Left lobe of liver (tissue), 2 donors: Measurements from ENCODE around the gene NEK5. TPM values are rescaled to one million over a fixed set of nuclear protein-coding genes. Genes with fewer than 3 reads are reported as not detected.
"Not testable (repeated sequence)": the region's sequence is repeated elsewhere in the genome, so short reads cannot be mapped to it uniquely, and the experiment has no call there.

Experiments used
- ATAC-seq: fragments of 200-7000 bp; cut with Tn5 transposase; one replicate; pipeline ENCODE4 v1.9.1; 2020; ENCODE audit warnings: mild to moderate bottlenecking, moderate library complexity
- DNase-seq: peaks from one replicate; pipeline ENCODE4 v3.0.0-alpha.2; 2020; ENCODE audit warnings: low spot score
- total RNA-seq: library from RNA; stranded (reverse); gene quantifications from one replicate; pipeline ENCODE4 v1.2.1, GENCODE V29; 2021
- donor health status: DM: no; HTN: no; CAD: no; lungs with moderate emphysema.
- donor health status: DM: no; HTN: yes; CAD: no.

Gene NEK5
- total RNA-seq, 1 donor from 2014 or later, result 0.05 TPM

DNA sequence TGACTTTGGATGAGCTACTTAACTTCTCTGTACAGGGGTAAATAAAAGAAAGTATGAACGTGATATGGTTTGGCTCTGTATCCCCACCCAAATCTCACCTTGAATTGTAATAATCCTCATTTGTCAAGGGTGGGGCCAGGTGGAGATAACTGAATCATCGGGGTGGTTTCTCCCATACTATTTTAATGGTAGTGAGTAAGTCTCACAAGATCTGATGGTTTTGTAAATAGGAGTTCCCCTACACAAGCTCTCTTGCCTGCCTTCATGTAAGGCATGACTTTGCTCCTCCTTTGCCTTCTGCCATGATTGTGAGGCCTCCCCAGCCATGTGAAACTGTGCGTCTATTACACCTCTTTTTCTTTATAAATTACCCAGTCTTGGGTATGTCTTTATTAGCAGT, 43.9 kb downstream of the NEK5 start:
- ATAC-seq, DNase-seq: not testable (repeated sequence)

DNA sequence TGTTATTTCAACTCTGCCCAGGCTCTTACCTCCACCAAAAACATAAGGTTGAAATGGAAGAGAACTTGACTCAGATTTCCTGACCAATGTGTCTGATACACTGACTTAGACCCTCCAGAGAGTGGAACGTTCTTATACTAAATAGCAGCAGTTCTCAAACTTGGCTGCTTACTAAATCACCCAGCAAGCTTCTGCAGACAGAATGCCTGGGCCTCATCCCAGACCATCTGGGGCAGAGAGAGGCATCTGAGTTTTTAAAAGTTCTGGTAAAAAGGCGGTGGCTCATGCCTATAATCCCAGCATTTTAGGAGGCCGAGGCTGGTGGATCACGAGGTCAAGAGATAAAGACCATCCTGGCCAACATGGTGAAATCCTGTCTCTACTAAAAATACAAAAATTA, 46.3 kb downstream of the NEK5 start:
- no peak for ATAC-seq
- DNase-seq, result no peak

DNA sequence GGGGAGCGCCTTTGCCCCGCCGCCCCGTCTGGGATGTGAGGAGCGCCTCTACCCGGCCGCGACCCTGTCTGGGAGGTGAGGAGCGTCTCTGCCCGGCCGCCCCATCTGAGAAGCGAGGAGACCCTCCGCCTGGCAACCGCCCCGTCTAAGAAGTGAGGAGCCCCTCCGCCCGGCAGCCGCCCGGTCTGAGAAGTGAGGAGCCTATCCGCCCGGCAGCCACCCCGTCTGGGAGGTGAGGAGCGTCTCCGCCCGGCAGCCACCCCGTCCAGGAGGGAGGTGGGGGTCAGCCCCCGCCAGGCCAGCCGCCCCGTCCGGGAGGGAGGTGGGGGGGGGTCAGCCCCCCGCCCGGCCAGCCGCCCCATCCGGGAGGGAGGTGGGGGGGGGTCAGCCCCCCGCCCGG, 49.0 kb downstream of the NEK5 start:
- ATAC-seq, DNase-seq: not testable (repeated sequence)

DNA sequence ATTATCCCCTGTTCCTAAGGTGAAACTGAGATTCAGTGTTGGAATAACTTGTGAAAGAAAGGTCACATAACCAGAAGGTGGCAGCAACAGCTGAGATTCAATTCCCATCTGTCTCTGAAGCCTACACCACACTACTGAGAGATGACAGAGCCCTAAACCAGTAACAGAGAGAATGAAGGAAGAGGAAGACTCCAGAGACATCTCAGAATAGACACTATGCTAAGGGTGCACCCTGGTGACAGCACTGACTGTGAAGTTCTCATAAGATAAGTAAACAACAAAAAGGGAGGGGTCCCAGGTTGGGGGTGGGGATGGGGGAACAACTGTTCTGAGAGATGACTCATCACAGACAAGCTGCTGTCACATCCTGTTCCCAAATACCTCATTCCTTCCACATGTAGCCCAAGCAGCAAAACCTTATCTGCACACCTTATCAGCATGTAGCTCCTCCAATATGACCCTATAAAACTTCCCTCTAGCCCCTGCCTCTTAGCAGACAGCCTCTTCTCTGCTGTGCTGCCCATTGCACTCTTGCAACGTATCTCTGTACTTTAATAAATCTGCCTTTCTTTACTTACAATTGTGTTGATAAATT, 57.8 kb downstream of the NEK5 start:
- DNase-seq (no peak), ATAC-seq (peak; percentile 92)

DNA sequence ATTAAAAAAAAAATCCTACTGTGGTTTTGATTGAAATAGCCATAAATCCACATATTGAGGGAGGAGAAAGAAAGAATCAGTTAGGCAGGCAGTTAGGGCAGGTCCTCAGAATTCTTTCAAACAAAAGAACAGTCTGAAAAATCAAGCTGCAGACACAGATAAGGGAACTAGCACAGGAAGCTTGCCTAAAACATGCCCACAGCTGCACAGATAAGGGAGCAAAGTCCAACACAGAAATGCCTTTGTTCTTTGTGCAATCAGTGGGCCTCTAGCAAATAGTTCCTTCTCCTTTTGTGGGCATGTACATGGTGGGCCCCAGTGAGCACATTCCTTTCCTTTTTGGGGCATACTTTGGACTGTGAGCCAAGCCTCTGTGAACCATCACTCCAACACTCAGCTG, 61.6 kb downstream of the NEK5 start:
- no peak for DNase-seq
- ATAC-seq, result no peak

DNA sequence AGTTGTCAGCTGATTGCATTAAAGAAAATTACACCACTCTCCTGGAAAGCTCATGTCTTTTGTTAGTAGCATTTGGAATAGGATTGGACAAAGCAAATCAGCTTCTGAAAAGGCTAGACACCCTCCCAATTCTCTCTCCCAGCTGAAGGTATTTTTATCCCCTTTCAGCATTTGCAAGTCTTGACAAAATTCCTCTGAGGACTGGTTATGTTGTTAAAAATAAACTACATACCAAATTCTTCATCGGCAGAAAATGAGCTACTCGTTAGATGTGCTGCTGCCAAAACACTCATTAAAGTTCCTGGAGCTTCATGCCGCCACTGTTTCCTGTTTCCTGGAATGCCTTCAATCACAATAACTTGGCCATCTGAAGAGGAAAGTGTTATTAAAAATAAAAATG, 67.3 kb downstream of the NEK5 start:
- no peak for ATAC-seq

DNA sequence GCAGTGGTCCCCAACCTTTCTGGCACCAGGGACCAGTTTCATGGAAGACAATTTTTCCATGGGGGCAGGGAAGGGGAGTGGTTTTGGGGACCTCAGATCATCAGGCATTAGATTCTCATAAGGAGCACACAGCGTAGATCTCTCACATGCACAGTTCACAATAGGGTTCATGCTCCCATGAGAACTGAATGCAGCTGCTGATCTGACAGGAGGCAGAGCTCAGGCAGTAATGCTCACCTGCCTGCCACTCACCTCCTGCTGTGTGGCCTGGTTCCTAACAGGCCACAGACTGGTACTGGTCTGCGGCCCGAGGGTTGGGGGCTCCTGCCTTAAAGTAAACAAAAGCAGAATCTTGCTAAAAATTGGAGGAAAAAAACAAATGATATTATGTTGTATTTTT, 67.8 kb downstream of the NEK5 start:
- not testable (repeated sequence) for DNase-seq, ATAC-seq

More for the DNA sequence above, 67.3 kb downstream of the NEK5 start:
- DNase-seq, result no peak

DNA sequence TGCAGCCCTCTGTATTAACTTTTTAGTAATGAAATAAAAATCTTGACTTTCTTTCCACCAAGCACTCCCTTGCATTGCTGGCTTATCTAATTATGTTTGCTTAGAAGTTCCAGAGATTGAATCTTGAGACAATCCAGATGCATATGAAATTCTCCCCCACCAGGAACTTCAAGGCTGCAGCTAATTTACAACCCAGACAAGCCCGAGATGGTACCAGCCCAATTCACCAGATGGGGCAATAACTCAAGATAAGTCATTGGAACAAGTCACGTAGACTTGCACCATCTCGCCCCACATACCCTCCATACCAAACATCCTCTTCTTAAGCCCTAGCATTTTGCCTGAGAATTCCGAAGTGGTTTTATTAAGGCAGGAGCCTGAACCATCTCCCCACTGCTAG, 75.4 kb downstream of the NEK5 start:
- ATAC-seq, result no peak
- no peak for DNase-seq

DNA sequence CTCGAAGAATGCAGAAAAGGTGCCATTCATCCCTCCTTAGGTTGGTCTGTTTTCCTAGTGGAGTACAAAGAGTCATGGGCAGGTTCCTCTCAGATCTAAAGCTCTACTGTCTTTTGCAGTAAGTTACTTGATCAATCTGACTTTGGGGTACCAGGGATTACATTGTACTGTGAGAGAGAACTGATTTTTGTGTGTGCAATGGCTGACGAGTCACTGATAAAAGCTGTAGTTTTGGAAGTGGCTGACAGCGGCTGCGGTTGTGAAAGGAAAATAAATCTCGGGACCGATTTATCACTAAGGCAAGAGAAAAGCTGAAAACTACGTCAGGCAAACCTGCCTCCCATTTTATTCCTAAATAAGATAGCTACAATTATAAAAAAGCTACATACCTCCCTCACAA, 77.5 kb downstream of the NEK5 start:
- DNase-seq, result no peak
- ATAC-seq, result no peak

DNA sequence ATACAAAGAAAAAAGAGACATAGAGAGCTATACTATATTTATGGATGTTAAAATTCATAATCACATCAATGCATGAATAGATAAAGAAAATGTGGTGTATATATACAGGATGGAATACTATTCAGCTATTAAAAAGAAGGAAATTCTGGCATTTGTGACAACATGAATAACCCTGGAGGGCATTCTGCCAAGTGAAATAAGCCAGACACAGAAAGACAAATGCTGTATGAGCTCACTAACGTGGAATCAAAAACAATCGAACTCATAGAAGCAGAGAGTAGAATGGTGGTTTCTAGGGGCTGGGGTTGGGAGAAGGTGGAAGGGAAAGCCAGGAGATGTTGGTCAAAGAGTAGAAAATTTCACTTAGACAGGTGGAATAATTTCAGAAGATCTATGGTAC, 80.4 kb downstream of the NEK5 start:
- ATAC-seq, result no peak
- no peak for DNase-seq

DNA sequence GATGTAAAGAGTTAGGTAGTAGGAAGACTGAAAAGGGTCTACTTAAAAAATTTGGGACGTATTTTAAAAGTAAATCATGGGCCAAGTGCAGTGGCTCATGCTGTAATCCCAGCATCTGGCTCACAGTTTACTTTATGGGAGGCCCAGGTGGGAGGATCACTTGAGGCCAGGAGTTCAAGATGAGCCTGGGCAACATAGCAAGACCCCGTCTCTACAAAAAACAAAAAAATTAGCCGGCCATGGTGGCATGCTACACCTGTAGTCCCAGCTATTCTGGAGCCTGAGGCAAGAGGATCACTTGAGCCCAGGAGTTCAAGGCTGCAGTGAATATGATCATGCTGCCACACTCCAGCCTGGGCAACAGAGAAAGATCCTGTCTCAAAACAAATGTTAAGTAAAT, 81.4 kb downstream of the NEK5 start:
- DNase-seq, result no peak
- no peak for ATAC-seq

DNA sequence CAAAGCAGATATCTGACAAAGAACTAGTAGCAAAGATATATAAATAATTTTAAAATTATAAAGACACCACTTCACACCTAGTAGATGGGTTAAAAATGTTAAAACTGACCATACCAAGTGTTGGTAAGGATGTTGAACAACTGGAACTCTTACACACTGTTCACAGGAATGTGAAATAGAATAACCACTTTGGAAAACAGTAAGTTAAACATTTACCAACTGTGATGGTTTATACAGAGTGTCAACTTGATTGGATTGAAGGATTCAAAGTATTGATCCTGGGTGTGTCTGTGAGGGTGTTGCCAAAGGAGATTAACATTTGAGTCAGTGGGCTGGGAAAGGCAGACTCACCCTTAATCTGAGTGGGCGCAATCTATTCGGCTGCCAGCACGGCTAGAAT, 85.2 kb downstream of the NEK5 start:
- no peak for DNase-seq
- ATAC-seq, result no peak

DNA sequence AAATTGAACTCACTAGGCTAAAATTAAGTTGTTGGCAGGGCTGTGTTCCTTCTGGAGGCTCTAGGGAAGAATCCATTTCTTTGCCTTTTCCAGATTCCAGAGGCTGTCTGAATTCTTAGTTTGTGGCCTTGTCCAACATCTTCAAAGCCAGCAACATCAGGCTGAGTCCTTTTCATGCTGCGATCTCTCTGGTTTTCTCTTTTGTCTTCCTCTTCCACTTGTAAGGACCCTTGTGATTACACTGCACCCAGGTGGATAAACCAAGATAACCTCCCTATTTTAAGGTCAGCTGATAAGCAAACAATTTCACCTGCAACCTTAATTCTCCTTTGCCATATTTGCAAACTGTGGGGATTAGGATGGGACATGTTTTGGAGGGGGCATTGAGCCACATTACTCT, 92.8 kb downstream of the NEK5 start:
- no peak for ATAC-seq
- no peak for DNase-seq

DNA sequence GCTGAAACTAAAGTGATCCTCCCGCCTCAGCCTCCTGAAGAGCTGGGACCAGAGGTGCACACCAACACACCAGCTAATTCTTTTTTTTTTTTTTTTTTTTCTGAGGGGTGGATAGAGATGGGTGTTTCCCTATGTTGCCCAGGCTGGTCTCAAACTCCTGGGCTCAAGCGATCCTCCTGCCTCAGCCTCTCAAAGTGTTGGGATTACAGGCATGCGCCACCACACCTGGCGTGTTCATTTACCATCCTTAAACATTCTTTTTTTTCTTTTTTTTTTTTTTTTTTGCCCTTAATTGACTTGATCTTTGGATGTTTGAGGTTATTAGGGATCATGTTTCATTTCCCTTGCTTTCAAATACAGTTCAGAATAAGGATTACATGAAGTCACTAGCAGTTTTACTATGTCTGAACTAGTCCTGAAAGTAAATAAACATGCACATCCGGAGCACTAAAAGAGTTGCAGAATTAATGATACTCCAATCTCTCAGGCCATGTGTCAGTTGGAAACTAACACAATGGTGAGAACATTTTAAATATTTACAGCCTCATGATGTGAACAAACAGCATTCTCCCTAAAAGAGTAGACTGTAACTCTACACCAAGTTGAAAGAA, 94.2 kb downstream of the NEK5 start:
- no peak for DNase-seq
- ATAC-seq, result no peak

DNA sequence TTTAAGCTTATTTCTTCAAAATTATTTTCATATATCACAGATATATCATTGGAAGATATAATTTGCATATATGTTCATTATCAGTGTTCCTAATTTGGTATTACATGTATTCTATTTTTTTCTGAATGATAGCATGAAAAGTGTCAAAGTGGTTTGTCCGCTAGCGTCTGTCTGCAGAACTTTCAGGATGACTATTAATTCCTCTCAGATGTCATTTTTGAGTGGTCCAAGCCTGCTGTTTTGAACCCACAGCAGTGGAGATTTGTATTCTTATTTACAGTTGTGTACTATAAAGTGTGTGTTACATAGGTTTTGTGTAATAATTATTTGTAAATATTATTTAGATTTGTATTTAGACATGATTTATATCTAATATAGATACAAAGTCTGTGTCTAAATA, 95.8 kb downstream of the NEK5 start:
- DNase-seq, result no peak
- ATAC-seq, result no peak

DNA sequence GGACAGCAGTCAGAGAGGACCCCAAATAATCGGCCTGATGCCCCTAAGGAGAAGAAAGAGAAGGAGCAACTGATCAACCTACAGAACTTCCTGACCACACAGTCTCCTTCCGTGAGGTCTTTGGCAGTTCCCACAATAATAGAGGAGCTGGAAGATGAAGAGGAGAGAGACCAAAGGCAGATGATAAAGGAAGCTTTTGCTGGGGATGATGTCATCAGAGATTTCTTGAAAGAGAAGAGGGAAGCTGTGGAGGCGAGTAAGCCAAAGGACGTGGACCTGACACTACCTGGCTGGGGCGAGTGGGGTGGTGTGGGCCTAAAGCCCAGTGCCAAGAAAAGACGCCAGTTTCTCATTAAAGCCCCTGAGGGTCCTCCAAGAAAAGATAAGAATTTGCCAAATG, 98.5 kb downstream of the NEK5 start:
- not testable (repeated sequence) for ATAC-seq, DNase-seq

DNA sequence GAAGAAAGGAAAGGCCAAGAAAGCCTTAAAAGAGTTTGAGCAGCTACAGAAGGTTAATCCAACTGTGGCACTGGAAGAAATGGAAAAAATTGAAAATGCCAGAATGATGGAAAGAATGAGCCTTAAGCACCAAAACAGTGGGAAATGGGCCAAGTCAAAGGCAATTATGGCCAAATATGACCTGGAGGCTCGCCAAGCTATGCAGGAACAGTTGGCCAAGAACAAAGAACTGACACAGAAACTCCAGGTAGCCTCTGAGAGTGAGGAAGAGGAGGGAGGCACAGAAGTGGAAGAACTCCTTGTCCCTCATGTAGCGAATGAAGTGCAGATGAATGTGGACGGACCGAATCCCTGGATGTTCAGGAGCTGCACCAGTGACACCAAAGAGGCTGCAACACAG, 99.3 kb downstream of the NEK5 start:
- no peak for ATAC-seq

DNA sequence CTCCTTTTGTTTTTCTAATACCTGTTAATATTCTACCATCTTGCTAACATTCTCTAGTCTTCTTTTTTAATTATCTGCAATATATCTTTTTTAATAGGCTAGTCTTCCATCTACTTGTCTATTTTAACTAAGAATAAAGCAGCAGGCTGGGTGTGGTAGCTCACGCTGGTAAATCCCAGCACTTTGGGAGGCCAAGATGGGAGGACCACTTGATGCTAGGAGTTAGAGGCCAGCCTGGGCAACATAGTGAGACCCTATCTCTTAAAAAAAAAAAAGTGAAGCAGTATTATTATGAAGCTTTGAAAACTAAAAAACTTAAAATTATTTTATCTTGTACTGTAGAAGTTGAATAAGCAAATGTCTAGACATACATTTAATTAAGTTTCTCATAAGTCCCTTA, 101.0 kb downstream of the NEK5 start:
- no peak for ATAC-seq

More for the DNA sequence above, 99.3 kb downstream of the NEK5 start:
- no peak for DNase-seq

DNA sequence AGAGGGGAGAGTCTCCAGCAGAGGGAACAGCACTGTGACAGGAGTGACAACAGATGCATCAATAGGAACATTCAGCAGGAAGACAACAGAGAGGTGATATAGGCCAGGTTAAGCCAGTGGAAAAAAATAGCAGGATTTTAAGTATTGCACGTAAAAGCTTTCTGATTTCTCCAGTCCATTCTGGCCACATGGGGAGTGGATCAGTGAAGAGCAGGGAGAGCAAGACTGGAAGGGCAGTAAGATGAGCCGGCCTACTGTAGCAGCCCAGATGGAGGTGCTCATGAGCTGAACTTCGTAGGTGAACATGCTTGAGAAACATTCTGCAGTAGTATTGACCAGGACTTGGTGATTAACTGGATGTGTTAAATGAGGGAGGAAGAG, 102.6 kb downstream of the NEK5 start:
- peak; percentile 25 for ATAC-seq
- no peak for DNase-seq

More for the DNA sequence above, 101.0 kb downstream of the NEK5 start:
- DNase-seq, result no peak

DNA sequence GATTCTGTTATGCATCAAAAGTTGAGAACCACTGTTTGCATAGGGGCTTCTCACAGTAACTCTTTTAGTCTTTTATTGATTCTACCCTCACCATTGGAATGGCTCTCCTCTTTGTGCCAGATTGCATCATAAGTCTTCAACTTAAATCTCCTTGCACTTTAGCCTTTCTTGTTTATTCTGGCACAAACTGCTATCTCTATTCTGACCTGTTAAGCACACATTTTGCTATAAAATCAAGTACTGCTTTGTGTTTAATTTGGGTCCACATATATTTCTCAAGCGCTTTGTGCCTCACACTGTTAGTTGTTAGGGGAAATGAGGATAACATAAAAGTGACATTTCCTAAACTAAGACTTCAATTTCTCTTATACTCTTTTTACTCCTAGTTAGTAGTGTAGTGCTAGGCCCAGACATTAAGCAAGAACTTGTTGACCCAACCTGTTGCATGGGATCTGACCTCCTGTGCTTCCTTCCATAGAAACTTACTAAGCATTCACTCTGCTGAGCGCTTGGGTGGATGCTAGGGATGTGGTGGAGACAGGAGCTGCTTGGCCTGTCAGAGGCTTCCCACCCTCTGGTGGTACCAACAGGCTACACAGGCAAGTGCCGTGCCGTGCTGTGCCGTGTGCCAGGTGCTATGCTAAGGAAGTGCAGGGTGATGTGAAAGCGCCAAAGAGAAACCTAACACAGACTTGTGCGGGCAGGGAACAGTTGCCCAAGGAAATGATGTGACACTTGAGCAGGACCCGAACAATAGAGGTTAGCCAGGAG, 103.2 kb downstream of the NEK5 start:
- DNase-seq, result peak; percentile 51
- ATAC-seq, result peak; percentile 88

DNA sequence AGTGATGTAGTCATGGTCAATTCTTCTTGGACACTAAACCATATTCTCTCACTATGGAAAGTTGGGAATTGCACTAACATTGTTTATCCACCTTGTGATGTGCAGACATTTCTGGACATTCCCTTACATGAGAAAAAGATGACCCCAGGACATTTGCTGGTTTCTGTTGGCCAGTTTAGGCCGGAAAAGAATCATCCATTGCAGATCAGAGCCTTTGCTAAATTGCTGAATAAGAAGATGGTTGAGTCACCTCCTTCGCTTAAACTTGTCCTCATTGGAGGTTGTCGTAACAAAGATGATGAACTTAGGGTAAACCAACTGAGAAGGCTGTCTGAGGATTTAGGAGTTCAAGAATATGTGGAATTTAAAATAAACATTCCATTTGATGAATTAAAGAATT, 104.4 kb downstream of the NEK5 start, which contains the start of gene UTP14C:
Gene UTP14C, plus strand, starts transcription at position 211 of the 400 bp plus-strand sequence. CDS start 4,114 bp downstream, outside the sequence.
- ATAC-seq, result no peak
- no peak for DNase-seq

DNA sequence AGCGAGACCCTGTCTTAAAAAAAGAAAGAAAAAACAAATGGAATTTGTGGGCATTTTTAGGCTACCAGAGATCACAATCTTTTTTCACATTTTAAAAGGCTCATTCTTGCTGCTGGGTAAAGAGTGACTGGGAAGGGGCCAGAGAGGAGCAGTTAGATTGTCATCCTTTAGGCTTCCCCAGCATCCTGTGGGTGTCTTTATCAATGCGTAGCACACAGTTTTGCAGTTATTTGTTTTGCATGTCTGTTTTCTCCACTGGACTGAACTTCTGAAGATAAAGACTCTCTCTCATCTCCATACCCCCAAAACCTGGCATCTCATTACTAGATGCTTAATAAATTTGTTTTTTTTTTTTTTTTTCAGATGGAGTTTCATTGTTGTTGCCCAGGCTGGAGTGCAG, 106.5 kb downstream of the NEK5 start:
- ATAC-seq, result no peak
- DNase-seq, result no peak
